GM21526 (cell line): ENCODE data around the gene KCNIP1.

ENCODE experiments used
- ATAC-seq: cut with Tn5 transposase; IDR thresholded peaks from one replicate; pipeline ENCODE4 v1.9.1; 2021; ENCODE audit warnings: moderate library complexity; ENCODE audit not compliant: unreplicated experiment, low FRiP score

The KCNIP1 gene

DNA sequence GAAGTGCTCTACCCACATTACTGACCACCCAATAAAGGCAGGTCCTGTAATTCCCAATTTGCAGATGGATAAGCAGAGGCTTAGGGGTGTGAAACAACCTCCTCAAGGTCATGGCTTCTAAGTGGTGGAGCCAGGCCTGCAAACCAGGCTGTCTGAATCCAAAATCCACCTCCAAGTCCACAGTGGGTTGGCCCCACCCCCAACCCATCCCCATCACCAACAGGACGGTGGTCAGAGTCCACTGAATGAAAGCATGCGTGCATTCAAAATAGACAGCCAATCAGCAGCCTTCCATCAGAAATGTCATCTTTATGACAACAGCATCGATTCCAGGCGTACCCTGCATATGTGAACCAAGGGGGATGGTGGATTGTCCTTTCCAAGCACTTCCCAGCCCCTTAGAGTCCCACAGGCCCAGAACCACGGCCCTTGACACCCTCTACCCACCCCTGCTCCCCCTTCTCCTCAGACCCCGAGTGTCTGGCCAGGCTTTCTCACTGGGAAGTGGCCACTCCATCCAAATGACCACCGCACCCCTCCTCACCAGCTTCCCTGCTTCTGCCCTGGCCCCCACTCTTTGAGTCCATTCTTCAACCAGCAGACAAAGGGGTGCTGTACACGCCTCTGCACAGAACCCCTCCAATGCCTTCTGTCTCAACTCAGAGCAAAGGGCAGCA, 133.1 kb downstream of the KCNIP1 start:
- no peak for ATAC-seq

DNA sequence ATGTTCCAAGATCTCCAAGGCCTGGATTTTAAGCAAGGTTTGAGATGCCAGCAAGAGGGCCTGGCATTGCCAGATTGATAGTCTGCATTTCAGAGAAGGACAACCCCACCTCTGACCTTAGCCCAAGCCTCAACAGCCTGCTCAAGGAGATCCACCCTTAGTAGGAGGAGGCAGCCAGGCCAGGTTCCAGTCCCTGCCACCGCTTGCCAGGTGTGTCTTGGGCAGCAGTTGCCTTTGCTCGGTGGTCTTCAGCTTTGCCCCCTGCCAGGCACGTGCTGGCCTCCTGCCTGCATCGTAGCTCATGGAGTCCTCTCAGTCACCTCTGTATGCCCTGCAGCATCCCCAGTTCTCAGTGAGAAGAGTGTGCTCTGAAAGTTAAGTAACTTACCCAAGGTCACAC, 134.2 kb downstream of the KCNIP1 start:
- no peak for ATAC-seq

DNA sequence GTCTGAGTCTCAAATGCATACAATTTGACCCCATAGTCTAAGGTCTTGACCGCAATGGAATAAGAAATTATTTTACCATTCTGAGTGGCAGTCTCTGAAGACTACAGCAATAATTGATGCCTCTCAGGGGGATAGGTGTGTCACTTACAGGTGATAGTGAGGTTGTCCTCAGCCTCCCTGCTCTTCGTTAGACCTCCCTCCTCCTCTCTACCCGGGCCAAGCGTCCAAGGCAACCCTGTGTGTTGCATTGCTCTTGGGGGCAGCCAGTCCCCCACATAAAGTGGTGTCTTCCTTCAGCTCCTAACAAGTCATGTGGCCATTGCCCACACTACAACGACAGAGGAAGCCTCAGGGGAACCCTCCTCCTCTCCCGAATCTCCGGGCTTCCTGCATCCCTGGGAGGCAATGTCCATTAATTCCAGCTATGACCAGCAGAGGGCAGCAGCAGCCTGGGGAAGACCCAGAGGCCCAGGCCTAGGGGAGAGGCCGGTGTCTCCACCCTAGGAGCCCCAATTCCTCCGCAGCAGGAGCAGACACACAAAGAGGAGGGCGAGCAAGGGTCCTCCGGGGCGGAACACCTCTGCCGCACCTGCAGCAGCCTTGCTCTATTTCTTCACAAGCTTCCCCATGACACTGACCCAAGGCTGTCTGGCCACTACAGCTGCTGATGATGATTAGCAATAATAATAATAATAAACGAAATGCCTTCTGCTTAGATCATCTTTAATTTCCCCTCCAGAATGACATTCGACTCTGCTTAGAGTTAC, 134.8 kb downstream of the KCNIP1 start:
- ATAC-seq = peak; percentile 74

DNA sequence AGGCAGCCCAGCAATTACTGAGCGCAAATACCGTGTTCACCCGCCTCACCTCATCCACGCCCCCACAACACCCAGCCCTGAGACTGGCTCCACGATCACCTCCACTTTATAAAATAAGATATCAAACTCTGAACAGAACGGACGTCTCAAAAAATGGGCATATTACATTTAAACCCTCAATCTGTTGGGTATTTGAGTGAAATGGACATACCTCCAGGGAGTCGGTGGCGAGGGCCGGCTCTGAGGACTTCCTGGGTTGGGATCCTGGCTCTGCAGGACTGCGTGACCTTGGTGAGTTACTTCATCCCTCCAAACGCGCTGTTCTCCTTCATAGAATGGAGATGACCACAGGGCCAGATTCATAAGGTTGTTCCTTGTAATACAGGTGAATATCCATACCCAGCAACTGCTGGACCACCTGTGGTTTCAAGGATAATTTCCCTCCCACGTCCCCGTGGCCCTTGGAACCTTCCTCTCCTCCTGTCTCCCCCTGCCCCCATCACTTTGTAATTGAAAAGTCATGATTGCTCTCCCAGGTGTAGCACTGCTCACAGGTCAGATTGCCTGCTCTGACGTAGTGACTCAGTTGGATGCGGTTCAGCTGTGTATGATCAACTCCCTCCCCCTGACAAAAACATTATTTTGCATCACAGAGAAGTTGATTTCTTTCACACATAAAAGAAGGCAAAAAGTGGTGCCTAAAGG, 135.6 kb downstream of the KCNIP1 start:
- ATAC-seq = no peak

DNA sequence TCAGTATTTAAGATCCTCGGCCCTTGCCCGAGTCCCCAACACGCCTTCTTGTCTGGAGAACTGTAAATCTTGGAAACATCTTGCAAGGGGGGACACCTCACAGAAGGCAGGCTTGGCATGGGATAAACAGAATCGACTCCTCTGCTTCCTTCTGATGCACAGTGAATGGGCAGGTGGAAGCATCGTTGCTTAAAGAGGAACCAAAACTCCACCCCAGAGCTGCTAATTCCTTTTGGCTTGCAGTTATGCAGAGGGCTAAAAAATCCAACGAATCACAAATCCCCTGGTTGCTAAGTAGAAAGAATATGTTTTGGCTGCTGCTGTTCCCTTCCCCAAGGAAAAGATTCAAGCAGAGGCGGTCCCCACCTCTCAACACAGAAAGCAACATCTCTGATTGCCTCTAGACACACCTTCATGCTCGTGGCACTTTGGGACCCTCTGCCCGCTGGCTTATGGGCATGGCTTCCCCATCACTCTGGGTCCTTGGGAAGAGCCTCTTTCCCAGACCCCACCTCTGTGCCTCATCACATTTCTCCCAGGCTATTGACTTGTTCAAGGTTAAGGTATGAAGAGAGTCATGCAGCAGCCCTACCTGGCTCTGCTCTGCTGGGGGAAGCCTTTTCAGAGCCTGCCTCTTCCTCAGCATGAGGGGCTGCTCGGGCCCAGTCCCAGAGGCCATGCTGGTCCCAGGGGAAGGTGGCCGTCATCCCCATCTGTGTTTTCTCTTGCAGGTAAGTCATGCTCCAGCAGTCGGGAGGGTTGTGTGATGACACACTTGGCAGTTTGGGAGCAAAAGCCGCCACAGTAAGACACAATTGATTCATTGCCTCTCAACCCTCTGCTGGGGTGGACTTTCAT, 137.1 kb downstream of the KCNIP1 start:
- ATAC-seq = no peak

DNA sequence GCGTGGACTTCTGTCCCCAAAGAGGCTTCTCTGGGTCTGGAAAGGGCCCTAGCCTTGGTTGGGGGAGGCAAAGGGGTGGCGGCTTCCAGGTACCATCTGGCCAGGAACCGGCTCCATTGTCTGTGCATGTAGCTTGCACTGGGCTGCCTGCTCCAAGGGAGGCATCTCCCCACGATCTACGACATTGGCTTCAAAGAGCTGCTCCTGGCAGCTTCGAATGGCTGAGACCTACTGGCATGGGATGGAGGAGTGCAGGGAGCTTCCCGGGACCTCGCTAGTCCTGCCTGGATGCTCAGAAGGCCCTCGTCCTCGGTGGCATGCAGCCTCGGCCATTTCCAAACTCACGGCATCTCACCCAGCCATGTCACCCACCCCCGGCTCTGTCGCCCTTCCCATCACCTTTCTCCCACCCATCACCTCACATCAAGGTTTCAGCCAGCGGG, 137.8 kb downstream of the KCNIP1 start:
- no peak for ATAC-seq

DNA sequence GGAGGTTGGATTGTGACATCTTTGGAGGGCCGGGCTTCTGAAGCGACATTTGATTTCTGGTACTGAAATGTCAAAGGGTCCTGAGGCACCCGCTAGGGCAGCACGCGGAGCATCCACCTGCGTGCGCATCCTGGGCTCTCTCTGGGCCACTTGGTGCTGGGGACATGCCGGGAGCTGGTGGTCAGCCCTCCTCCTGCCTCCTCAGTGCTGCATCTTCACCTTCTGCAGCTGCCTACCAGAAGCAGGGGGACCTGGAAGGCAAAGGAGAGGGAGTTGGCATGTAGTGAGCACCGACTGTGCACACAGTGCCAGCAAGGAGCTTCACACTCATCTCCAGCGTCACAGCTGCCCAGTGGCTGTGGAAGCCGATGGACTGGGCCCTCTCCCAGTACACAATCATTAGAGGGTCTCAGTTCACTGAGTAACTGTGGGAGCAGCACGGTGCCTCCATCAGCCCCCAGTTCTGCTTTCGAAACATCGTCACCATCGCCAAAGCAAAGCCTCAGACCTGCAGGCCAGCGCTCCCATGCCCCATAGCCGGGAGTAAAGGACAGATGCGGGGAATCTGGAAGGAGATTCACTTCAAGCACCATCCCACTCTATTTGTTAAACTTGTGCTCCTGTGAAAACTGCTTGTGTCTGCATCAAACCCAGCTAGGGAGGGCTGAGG, 138.4 kb downstream of the KCNIP1 start:
- no peak for ATAC-seq

DNA sequence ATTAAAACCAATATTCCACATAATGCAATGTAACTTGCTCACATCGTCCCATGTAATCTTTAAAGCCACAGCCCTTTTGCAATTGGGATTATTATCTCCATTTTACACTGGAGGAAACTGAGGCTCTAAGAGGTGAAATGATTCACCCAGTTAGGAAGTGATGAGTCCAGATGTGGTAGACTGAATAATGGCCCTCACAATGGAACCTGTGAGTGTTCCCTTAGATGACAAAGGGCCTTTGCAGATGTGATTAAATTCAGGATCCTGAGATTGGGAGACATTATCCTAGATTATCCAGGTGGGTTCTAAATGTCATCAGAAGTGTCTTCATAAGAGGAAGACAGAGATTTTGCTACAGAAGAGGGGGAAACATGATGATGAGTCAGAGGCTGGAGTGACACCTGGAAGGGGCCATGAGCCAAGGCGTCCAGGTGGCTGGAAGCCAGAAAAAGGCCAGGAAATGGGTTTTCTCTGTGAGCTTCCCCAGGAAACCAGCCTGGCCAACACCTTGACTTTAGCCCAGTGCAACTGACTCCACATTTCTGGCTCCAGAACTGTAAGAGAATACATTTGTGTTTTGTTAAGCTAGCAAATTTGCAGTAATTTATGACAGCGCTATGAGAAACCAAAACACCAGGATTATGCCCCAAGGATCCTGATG, 139.1 kb downstream of the KCNIP1 start:
- ATAC-seq = no peak

DNA sequence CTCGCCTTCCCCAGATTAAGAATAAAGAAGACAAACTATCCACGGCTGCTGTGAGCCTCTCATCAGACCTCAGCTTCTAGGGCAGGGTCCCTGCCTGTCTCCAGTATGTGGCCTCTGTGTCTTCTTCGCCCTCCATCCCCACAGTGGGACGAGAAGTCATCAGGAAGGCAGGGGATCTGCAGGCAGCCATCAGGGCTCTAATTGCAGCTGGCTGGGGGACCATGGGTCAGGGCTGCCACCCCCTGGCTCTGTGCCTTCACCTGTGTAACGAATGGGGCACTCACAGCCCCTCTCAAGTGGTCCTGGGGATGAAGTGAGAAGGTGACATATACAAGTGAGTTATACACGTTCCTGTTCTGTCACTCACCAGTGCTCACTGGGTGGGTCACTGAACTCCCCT, 139.8 kb downstream of the KCNIP1 start:
- ATAC-seq = no peak

DNA sequence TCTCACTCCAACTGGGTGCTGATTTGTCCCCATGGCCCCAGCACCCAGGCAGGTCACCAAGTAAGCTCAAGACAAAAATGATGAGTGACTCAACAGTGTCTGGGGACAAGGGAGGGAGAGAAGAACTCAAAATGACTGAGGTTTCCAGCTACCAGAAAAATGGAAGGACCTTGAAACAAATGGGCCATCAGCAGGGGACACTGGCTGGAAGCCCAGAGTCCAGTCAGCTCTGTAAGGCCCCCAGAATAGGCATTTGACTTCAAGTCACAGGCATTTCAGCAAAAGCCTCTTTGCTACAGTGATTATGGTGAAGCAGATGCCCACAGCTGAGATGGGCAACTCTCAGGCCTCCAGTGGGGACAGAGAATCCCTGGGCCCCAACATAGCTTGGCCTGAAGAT, 140.7 kb downstream of the KCNIP1 start:
- no peak for ATAC-seq

DNA sequence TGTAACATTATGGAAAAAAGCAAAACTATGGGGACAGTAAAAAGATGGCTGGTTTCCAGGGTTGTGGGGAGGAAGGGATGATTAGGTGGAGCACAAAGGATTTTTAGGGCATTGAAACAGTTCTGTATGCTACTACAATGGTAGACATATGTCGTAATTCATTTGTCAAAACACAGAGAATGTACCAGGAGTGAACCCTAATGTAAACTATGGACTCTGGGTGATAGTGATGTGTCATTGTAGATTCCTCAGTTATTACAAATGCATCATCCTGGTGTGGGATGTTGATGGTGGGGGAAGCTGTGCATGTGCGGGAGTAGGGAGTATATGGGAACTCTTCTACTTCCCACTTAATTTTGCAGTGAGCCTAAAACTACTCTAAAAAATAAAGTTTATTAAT, 144.7 kb downstream of the KCNIP1 start:
- ATAC-seq = no peak

DNA sequence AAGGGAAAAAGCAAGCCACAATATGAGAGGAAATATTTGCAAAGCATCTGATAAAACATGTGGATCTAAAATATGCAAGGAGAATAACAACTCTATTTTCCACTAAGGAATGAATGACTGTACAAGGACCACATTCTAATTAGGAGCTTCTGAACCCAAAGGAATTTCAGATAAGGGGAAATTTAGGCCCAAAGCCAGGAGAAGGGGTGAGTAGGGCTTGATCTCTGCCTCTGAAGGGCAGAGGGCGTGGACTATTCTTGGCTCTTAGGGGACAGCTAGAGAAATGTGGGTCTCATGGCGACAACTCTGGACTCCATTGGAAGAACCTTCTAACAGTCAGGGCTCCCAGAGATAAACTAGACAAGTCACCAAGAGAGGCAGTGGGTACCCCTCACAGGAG, 147.0 kb downstream of the KCNIP1 start:
- no peak for ATAC-seq

DNA sequence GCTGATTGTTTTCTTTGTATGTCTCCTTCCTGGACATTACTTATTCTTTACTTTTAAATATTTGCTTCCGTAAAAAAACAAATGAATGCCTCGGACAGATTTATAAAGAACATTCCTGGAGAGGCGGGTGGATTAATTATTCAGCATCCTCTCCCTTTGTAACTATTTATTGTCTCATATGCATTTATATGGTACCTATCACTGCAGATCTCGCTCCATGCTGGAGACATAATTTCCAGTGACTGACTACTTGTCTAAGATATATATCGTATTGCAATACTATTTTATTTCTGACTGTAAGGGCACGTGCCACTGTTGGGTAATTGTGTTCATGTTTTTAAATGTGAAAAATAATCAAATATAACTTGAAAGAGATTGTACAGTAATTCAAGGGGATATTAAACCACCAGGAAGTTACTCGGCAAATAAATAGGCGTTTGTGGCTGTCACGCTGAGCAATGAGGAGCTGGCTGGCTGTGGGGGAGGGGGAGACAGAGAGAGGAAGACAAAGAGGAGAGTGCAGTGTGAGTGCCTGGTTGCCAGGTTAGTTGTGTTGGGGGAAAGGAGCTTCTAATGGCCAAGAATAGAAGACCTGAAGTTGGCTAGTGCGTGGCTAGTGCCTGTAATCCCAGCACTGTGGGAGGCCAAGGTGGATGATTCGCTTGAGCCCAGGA, 147.9 kb downstream of the KCNIP1 start:
- ATAC-seq = no peak

DNA sequence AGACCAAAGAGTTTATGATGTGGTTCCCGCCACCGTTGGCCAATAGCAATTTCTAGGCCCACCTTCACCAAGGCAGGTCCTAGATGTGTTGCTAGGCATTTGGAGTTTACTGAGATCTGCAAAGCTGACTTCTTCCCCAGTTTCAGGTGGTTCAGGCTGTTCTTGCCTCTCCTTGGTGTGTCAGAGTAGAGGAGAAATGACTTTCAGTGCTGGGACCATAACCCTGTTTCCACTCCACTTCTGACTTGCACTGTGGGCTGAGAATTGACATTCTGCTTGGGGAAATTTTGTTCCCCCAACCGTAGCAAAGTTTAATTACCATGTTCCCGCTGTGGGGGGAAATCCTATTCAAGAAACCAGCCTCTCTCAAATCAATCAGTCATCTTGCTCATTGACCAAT, 151.7 kb downstream of the KCNIP1 start:
- no peak for ATAC-seq

DNA sequence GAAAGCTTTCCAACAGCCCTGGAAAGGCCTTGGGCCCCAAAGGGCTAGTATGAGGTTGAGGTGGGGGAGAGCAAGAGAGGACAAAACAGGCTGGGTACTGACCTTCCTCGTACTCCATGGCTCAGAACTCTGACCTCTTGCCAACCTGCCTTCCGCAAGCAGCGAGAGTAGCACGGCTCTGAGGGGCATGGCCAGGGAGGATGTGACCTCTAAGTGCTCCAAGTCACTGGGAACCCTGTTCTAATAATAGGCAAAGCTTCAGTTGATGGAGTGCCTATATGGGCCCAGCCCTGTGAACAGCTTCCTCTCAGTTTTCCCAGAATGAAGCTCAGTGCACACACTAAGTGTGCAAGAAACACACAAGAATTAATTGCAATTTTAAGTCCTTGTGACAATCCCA, 152.1 kb downstream of the KCNIP1 start:
- ATAC-seq = no peak

DNA sequence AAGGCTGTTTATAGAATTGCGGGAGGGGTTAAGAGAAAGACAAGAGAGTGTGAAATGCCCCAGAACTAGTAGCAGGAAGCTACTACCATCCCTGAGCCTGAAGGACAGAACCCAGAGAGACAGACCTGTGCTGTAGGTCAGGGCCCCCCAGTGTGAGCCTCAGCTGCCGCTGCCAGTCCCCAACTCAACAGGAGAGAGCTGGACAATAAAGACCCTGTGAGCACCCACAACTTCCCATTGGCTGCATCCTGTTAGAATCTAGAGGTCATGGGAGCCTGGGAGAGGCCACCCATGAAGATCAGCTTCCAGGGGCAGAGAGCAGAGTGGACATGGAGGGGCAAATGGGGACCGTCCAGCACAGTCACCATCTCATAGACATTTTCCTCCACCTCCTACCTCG, 152.5 kb downstream of the KCNIP1 start:
- ATAC-seq = no peak

DNA sequence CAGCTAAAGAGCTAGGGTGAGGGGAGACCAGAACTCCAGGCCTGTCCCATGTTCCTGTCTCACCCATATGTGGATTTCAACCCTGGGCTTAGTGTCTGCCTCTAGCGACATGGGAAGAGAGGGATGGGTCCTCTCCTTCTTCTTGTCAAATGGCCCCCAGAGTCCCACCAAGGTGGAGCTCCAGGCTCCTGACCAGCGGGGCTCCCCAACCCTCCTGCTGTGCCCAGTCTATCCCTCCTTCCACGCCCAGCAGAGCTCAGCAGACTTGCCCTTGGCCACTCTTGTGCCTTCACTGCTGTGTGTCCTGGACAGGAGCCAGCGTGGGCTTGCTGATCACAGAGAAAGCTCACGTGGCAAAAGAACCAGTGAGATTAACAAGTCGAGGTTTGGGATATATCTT, 156.7 kb downstream of the KCNIP1 start:
- no peak for ATAC-seq

DNA sequence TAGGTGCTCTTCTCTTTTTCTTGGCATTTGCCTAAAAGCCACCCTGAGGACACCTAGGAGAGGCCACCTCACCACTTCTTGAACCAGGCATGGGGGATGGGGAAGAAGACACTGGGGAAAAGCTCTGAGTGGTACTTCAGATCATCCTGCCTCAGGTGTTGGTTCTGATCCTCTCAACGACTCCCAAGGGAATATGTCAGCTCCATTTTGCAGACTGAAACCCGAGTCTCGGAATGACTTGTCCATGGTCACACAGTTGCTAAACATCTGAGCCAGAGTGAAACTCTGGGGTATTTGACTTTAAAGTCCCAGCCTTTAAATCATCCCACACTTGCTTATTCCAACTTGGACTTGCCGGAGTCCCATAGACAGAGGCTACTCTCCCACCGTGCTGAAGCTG, 159.1 kb downstream of the KCNIP1 start:
- ATAC-seq = no peak

DNA sequence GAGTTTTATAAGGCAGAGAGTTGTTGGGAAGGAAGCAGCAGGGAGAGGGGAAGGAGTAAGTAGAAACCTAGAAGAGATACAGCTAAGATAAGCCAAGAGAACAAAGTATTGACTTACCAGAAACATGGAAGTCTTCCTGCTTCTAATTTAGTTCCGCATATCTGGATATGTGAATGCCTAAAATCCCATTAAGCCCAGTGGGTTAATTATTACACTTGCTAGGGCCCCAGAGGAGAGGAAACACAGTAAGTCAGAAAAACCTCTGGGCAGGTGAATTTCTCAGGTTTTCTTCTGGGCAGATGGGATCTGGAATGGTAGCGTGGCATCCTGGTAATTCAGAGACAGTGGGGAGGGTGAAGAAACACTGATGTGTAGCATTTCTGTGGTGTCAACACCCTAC, 175.0 kb downstream of the KCNIP1 start:
- no peak for ATAC-seq
